IPS-15b (cell line): ENCODE measurements around the gene DUSP16.
"Not testable (repeated sequence)": the region's sequence is repeated elsewhere in the genome, so short reads cannot be mapped to it uniquely, and the experiment has no call there.

Source experiments
- H3K27me3 ChIP-seq: one replicate; pipeline ENCODE4 v1.6.1; 2013; ENCODE audit warnings: low read length; ENCODE audit not compliant: control insufficient read depth, insufficient read depth
- H3K36me3 ChIP-seq: one replicate; pipeline ENCODE4 v1.6.1; 2013; ENCODE audit warnings: low read length; ENCODE audit not compliant: control insufficient read depth, insufficient read depth
- H3K4me1 ChIP-seq: one replicate; pipeline ENCODE4 v1.6.1; 2013; ENCODE audit warnings: mild to moderate bottlenecking, low read length; ENCODE audit not compliant: control insufficient read depth, insufficient read depth
- H3K4me3 ChIP-seq: one replicate; pipeline ENCODE4 v1.5.1; 2013; ENCODE audit warnings: low read depth, low read length
- H3K9ac ChIP-seq: one replicate; pipeline ENCODE4 v1.6.1; 2013; ENCODE audit warnings: low read depth, mild to moderate bottlenecking, low read length
- H3K9me3 ChIP-seq: one replicate; pipeline ENCODE4 v1.6.1; 2013; ENCODE audit warnings: mild to moderate bottlenecking, low read length; ENCODE audit not compliant: control insufficient read depth, insufficient read depth

Gene DUSP16

DNA sequence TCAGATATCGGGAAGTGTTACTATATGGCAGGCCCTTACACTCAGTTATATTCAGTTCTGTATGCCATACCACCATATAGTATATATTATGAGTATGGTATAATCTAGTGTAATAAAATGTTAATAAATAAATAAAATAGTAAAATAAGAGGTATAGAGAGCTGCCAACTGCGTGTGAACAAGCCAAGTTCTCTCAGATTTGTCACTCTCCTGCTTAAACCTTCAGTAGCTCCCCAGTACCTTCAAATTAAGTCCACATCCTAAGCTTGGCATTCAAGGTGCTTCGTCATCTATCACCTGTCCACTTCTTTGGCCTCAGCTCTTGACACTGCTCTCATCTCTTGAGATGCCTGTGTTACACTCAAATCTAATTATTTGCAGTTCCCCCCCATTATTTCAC is 36.2 kb upstream of the DUSP16 start:
- Histone ChIP-seq H3K4me3 (no peak overlapping the region), H3K4me1 (no peaks in the 10 kb centered on the region), H3K27me3 (no peaks in the 10 kb centered on the region), H3K9me3 (no peaks in the 10 kb centered on the region), H3K9ac (no peak overlapping the region), H3K36me3 (no peaks in the 10 kb centered on the region)

DNA sequence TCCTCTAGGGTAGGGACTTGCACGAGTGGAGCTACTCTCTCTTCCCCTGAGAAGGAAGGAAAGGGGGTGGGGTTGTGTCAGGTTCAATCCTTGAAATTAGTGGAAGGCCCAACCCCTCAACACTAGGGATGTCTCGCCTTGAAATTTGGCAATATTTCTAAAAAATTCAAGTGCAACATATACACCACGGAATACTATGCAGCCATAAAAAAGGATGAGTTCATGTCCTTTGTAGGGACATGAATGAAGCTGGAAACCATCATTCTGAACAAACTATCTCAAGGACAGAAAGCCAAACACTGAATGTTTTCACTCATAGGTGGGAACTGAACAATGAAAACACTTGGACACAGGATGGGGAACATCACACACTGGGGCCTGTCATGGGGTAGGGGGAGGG is 33.9 kb upstream of the DUSP16 start:
- not testable (repeated sequence) for H3K9me3 ChIP-seq, H3K4me1 ChIP-seq, H3K27me3 ChIP-seq, H3K4me3 ChIP-seq, H3K36me3 ChIP-seq, H3K9ac ChIP-seq

DNA sequence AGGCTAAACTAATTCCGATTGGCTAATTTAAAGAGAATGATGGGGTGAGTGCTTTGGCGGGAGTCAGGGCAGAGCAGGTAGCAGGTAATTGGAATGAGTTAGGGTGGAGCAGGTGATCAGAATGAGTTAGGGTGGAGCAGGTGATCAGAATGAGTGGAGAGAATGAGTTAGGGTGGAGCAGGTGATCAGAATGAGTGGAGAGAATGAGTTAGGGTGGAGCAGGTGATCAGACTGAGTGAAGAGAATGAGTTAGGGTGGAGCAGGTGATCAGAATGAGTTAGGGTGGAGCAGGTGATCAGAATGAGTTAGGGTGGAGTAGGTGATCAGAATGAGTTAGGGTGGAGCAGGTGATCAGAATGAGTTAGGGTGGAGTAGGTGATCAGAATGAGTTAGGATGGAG is 33.3 kb upstream of the DUSP16 start:
- H3K4me1 ChIP-seq, H3K4me3 ChIP-seq, H3K27me3 ChIP-seq, H3K9ac ChIP-seq, H3K36me3 ChIP-seq, H3K9me3 ChIP-seq: not testable (repeated sequence)

DNA sequence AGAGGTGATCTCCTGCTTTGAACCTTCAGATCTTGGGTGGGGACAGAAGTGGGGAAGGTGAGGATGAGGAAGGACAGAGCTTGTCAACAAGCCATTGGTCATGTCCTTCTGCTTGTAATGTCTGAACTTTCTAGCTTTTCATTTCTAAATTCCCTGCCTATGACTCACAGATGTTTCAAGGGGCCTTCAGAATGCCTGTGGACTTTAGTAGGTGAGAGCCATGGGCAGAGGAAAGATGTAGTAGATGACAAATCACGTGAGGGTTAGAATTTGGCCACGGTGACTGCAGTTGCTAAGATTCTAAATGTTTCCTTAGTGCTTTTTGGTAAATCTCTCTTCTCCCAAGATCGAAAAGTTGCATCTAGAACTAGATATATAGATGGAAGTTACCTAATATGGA is 30.3 kb upstream of the DUSP16 start:
- H3K27me3 ChIP-seq = no peaks in the 10 kb centered on the region
- H3K4me1 ChIP-seq = no peaks in the 10 kb centered on the region
- H3K4me3 ChIP-seq = no peak overlapping the region
- no peaks in the 10 kb centered on the region for H3K9me3 ChIP-seq
- no peaks in the 10 kb centered on the region for H3K36me3 ChIP-seq
- H3K9ac ChIP-seq = no peak overlapping the region

DNA sequence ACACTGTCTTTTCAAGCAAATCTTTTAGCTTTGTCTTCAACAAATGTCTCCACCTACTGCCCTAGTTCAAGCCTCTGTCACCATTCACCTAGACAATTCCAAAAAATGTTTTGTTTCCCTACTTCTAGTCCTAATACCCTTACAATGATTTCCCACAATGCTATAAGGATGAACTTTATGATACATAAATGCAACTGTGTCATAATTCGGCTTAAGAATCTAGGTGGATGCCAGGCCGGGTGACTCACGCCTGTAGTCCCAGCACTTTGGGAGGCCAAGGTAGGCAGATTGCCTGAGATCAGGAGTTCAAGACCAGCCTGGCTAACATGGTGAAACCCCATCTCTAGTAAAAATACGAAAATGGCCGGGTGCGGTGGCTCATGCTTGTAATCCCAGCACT is 28.3 kb upstream of the DUSP16 start:
- no peaks in the 10 kb centered on the region for H3K27me3 ChIP-seq
- H3K9ac ChIP-seq = no peak overlapping the region
- no peak overlapping the region for H3K4me3 ChIP-seq
- no peaks in the 10 kb centered on the region for H3K36me3 ChIP-seq
- no peaks in the 10 kb centered on the region for H3K4me1 ChIP-seq
- H3K9me3 ChIP-seq = no peaks in the 10 kb centered on the region

DNA sequence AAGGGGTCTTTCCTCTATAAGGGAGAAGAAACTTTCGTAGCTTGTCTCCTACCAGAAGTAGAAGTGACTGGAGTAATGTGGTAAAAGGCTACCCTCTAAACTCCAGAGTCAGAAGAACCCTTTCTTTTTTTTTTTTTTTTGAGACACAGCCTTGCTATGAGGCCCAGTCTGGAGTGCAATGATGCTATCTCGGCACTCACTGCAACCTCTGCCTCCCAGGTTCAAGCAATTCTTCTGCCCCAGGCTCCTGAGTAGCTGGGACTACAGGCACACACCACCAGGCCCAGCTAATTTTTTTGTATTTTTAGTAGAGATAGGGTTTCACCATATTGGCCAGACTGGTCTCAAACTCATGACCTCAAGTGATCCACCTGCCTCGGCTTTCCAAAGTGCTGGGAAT is 25.8 kb upstream of the DUSP16 start:
- not testable (repeated sequence) for H3K4me3 ChIP-seq, H3K36me3 ChIP-seq, H3K9me3 ChIP-seq, H3K4me1 ChIP-seq, H3K9ac ChIP-seq, H3K27me3 ChIP-seq

DNA sequence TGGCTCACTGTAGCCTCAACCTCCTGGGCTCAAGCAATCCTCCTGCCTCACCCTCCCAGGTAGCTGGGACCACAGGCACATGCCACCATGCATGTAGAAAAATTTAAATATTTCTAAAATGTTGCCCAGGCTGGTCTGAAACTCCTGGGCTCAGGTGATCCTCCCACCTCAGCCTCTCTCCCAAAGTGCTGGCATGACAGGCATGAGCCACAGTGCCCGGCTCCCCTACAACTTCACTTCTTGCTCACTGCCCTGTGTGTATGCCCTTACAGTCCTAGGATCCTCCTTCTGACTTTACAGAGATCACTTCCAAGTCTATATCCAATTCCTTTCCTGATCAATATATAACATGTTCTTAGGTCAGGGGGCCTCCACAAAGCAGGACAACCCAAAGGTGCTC is 25.2 kb upstream of the DUSP16 start:
- Histone ChIP-seq H3K27me3 (no peaks in the 10 kb centered on the region), H3K36me3 (no peaks in the 10 kb centered on the region), H3K9ac (no peak overlapping the region), H3K4me1 (no peaks in the 10 kb centered on the region), H3K9me3 (no peaks in the 10 kb centered on the region), H3K4me3 (no peak overlapping the region)

DNA sequence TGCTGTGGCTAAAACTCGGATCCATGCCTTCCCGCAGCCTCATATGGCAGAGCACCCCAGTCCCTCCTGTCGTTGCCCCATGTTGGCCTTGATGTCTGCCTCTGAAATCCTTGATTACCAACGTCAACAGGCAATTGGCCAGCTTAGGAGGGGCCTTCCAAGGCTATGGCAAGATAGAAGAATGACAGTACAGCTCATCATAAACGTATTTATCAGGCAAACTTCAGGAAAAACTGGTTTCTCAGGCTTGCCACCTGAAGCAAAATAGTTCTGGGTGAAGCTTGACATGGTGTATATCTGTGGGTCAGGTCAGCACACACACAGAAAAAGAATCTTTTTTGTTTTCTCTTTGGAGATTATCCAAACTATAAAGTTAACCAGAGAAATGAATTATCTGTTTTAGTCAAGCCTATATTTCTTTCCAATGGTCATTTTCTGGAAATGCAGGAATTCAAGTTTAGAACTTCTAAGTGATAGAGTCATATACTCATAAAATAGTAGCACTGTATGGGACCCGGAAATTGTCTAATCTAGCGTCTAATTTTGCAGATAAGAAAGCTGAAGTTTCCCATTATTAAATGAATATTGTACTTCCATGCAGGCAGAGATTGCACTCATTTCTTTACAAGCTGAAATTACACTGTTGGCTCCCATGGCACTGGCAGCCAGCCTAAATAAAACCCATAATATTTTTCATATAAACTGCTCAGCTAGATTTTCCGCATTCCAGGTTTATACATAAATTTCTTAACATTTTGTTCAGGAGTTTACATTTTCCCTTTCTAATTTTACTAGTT is 24.4 kb upstream of the DUSP16 start:
- Histone ChIP-seq H3K9ac (no peak overlapping the region), H3K4me3 (no peak overlapping the region), H3K4me1 (no peaks in the 10 kb centered on the region), H3K36me3 (no peaks in the 10 kb centered on the region), H3K9me3 (no peaks in the 10 kb centered on the region), H3K27me3 (no peaks in the 10 kb centered on the region)

DNA sequence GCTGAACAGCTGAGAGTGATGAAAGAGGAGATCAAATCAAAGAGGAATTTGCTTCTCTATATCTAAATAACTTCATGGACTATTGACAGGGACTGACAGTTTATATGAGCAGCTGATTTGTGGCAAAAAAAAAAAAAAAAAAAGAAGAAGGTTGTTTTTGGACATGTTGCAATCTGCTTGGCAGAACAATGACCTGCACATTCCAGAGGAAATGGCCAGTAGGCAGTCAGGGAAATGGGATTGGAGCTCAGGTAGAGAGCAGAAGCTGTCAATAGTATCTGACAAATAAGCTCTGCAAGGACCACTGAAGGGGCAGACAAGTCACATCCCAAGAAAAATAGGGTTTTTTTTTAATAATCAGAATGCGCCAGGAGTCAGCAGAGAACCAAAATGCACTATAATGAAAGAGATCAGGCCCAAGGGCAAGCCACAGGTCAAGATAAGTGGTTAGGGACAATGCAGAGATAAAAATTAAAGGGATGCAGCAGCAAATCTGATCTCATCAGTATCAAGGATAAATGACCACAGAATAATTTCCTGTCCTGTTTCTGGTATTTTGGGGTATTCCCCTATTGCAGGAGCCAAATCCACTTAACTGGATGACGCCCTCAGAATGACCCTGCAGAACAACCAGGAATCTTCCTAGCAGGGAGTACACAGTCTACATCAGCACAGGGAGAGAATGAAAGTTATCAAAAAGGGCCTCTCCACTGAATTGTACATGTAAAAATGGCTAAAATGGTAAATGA is 22.6 kb upstream of the DUSP16 start:
- Histone ChIP-seq H3K9ac (no peak overlapping the region), H3K36me3 (no peaks in the 10 kb centered on the region), H3K9me3 (no peaks in the 10 kb centered on the region), H3K4me3 (no peak overlapping the region), H3K4me1 (no peaks in the 10 kb centered on the region), H3K27me3 (no peaks in the 10 kb centered on the region)

DNA sequence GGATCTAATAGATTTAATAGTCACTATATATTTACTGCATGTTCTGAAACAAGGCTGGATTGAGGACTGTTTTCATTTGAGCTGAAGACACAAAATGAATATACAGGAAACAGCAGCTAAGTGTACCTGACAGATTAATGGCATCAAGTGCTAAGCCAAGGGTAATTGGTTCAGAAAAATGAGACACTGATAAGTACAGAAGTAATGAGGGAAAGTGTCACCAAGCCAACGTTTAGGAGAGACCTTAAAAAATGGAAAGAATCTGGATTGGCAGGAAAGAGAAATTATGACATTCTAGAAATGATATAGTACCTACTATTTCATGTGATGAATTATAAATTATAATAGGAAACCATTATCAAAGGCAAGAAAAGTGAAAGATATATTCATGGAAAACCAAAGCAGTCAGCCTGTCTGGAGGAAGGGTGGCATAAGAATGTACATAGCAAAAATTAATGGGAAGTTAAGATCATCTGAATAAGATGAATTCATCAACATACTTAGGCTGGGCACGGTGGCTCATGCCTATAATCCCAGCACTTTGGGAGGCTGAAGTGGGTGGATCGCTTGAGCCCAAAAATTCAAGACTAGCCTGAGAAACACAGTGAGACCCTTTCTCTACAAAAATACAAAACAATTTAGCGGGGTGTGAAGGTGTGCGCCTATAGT is 21.0 kb upstream of the DUSP16 start:
- Histone ChIP-seq H3K4me3 (no peak overlapping the region), H3K9ac (no peak overlapping the region), H3K9me3 (no peaks in the 10 kb centered on the region), H3K4me1 (no peaks in the 10 kb centered on the region), H3K36me3 (no peaks in the 10 kb centered on the region), H3K27me3 (no peaks in the 10 kb centered on the region)

DNA sequence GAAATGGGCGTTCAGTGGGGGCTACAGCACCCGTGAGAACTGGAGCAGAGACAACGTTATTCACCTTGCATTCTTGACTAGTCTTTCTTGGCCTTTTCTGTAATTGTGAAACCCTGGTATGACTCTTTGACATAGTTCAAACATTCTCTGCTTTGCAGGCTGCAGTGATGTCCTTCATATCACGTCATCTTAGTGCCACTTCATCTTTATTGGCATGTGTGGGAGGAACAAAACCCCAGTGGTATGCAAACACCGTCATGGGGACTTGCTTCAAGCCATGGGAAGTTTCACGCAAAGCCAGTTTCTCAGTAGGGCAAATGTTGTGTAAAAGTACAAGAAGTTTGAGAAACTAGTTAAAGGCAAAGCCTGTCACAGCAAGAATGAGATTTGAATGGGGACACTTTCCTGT is 20.2 kb upstream of the DUSP16 start:
- H3K9ac ChIP-seq = no peak overlapping the region
- no peaks in the 10 kb centered on the region for H3K36me3 ChIP-seq
- H3K4me1 ChIP-seq = no peaks in the 10 kb centered on the region
- H3K27me3 ChIP-seq = no peaks in the 10 kb centered on the region
- H3K9me3 ChIP-seq = no peaks in the 10 kb centered on the region
- no peak overlapping the region for H3K4me3 ChIP-seq
